HepG2 (cell line): ENCODE results near the gene MBLAC1. TPM values are rescaled to one million over a fixed set of nuclear protein-coding genes. Genes with fewer than 3 reads are reported as not detected.
A peak's percentile ranks its signal among the peaks of the same experiment; 100 is the strongest.

Experiments
- DPF2 ChIP-seq: sonication (generic); formaldehyde crosslinking; IDR thresholded peaks from 2 replicates; pipeline ENCODE4 v1.4.0; 2020; ENCODE audit warnings: mild to moderate bottlenecking, low read depth, missing genetic modification reagents, borderline replicate concordance
- ETV5 ChIP-seq: IDR thresholded peaks from 2 replicates; pipeline ENCODE4 v1.6.1; 2018; ENCODE audit warnings: missing biosample characterization, missing genetic modification reagents, inconsistent platforms, borderline replicate concordance
- GLI4 ChIP-seq: sonication (generic); formaldehyde crosslinking; IDR thresholded peaks from 2 replicates; pipeline ENCODE4 v1.5.1; 2020; ENCODE audit warnings: missing genetic modification reagents, mild to moderate bottlenecking, moderate library complexity, borderline replicate concordance
- HDAC6 ChIP-seq: fragments of 200-600 bp; sonication (generic); IDR thresholded peaks from 2 replicates; pipeline ENCODE4 v1.7.0; 2017; ENCODE audit warnings: mild to moderate bottlenecking, antibody characterized with exemption, low read length, low read depth
- KLF9 ChIP-seq: IDR thresholded peaks from 2 replicates; pipeline ENCODE4 v1.6.1; 2016; ENCODE audit warnings: low read depth
- MYC ChIP-seq: sonication (generic); formaldehyde crosslinking; IDR thresholded peaks from 2 replicates; pipeline ENCODE4 v1.9.0; 2021; ENCODE audit warnings: missing genetic modification reagents, borderline replicate concordance
- NFIB ChIP-seq: sonication (generic); formaldehyde crosslinking; IDR thresholded peaks from 2 replicates; pipeline ENCODE4 v1.9.0; 2021; ENCODE audit warnings: missing genetic modification reagents, mild to moderate bottlenecking, borderline replicate concordance
- NR2C2 ChIP-seq: sonication (generic); formaldehyde crosslinking; IDR thresholded peaks from 2 replicates; pipeline ENCODE4 v1.4.0; 2020; ENCODE audit warnings: missing genetic modification reagents, mild to moderate bottlenecking, moderate library complexity, borderline replicate concordance
- NR2F2 ChIP-seq: IDR thresholded peaks from 2 replicates; pipeline ENCODE4 v1.6.1; 2012; ENCODE audit warnings: low read depth, inconsistent platforms, borderline replicate concordance
- SP2 ChIP-seq: sonication (generic); formaldehyde crosslinking; IDR thresholded peaks from 2 replicates; pipeline ENCODE4 v1.5.1; 2020; ENCODE audit warnings: mild to moderate bottlenecking, missing genetic modification reagents
- ZFP37 ChIP-seq: sonication (generic); formaldehyde crosslinking; IDR thresholded peaks from 2 replicates; pipeline ENCODE4 v1.4.0; 2020; ENCODE audit warnings: missing genetic modification reagents, borderline replicate concordance
- ZNF121 ChIP-seq: sonication (generic); formaldehyde crosslinking; IDR thresholded peaks from 2 replicates; pipeline ENCODE4 v1.5.0; 2020; ENCODE audit warnings: mild to moderate bottlenecking, missing genetic modification reagents
- ZNF331 ChIP-seq: sonication (generic); formaldehyde crosslinking; IDR thresholded peaks from 2 replicates; pipeline ENCODE4 v1.4.0; 2020; ENCODE audit warnings: missing genetic modification reagents
- ZNF746 ChIP-seq: sonication (generic); formaldehyde crosslinking; IDR thresholded peaks from 2 replicates; pipeline ENCODE4 v1.8.0; 2022; ENCODE audit warnings: mild to moderate bottlenecking, missing genetic modification reagents
- ZNF816 ChIP-seq: sonication (generic); formaldehyde crosslinking; IDR thresholded peaks from 2 replicates; pipeline ENCODE4 v1.8.0; 2022; ENCODE audit warnings: missing genetic modification reagents, mild to moderate bottlenecking, borderline replicate concordance
- ZSCAN22 ChIP-seq: sonication (generic); formaldehyde crosslinking; IDR thresholded peaks from 2 replicates; pipeline ENCODE4 v1.4.0; 2020; ENCODE audit warnings: mild to moderate bottlenecking, missing genetic modification reagents
- ZSCAN25 ChIP-seq: sonication (generic); formaldehyde crosslinking; IDR thresholded peaks from 2 replicates; pipeline ENCODE4 v1.8.0; 2022; ENCODE audit warnings: mild to moderate bottlenecking, missing genetic modification reagents
- polyA plus RNA-seq, 8 experiments: library from polyadenylated mRNA; depleted of rRNA in 3 of 8; stranded (reverse) in 7 of 8; unstranded in 1 of 8; fragments of >200 nt; fragmentation: Illumina TruSeq in 4 of 8; extraction: Trizol in 4 of 8; gene quantifications; 2 replicates each; pipeline versions ENCODE4 v1.2.1 to v1.2.3, GENCODE V29; 2011 to 2016; ENCODE audit warnings: low read depth in 4 of 8, missing spikeins in 1 of 8, mixed read lengths in 1 of 8; ENCODE audit not compliant: insufficient read depth in 1 of 8
- total RNA-seq, 5 experiments: library from RNA; depleted of rRNA; stranded (reverse); fragments of >200 nt; fragmentation: Illumina TruSeq; extraction: Trizol; gene quantifications; 2 replicates each; pipeline ENCODE4 v1.2.3, GENCODE V29; 2016; ENCODE audit warnings: low read depth in 1 of 5
- TF ChIP-seq, protein P1 (sequence below): sonication (generic); formaldehyde crosslinking; IDR thresholded peaks from 2 replicates; pipeline ENCODE4 v1.5.1; 2020; ENCODE audit warnings: mild to moderate bottlenecking, moderate library complexity, missing genetic modification reagents
- TF ChIP-seq, protein P2 (sequence below): IDR thresholded peaks from 2 replicates; pipeline ENCODE4 v1.6.1; 2016; ENCODE audit warnings: mild to moderate bottlenecking
- TF ChIP-seq, protein P3 (sequence below): sonication (generic); formaldehyde crosslinking; IDR thresholded peaks from 2 replicates; pipeline ENCODE4 v1.4.0; 2020; ENCODE audit warnings: missing genetic modification reagents
- TF ChIP-seq, protein P4 (sequence below): IDR thresholded peaks from 2 replicates; pipeline ENCODE4 v1.6.1; 2016; ENCODE audit warnings: low read depth

MBLAC1 gene
- total and polyA plus RNA-seq, 2 of the 13 experiments (the other 11 are each of a cell fraction or from before 2014, with no cell fraction given): 0.79 to 2.1 TPM

DNA sequence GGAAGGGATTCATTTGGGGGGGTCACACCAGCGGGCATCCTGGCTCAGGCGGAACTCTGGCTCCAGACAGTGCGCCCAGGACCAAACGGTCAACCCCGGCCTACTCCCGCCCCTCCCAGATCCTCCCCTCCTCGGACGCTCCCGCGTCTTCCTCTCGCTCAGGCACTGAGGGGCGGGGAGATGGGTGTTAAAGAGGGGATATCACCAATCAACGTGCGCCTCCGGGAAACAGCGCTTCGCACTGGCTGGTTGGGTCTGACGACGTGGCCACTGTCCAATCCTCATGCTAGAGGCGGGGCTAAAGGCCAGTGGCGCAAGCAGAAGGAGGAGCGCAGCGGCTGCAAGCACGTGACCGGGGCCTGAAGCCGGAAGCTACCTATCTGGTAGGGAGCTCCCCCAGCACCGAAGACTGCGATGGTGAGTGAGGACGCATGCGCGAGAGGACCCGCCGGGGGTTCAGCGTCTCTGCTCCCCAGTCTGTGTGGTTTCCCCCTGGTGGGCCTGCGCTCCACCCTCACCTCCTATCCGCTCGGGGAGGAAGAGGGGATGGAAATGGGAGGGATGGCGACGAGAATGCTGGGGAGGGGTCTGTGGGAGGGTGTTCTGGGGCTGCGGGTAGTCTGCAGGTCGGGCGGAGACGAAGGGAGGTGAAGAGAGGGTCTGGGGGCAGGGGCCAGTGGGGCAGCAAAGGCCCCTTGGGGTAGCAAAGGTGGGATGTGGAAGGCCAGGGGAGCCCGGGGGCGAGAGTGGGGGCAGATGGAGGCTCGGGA is 22.0 kb downstream of the MBLAC1 start, which contains the start of gene LAMTOR4 (continued):
- TF ChIP-seq MYC (CRISPR knock-in tag) (peak; percentile 75; the same call in 1 of the 2 replicates), NFIB (no peak), ZSCAN22 (CRISPR knock-in tag) (no peak), ZNF331 (CRISPR knock-in tag) (peak; percentile 33; the same call in 1 of the 2 replicates), ZFP37 (CRISPR knock-in tag) (0 out of 2 replicates have a peak, but pooled peaks have one; percentile 66), NR2C2 (CRISPR knock-in tag) (no peak), ZNF746 (0 out of 2 replicates have a peak, but pooled peaks have one; percentile 40), ZNF816 (CRISPR knock-in tag) (no peak), DPF2 (CRISPR knock-in tag) (peak; percentile 13; the same call in 1 of the 2 replicates), HDAC6 (no peak), ZNF121 (CRISPR knock-in tag) (no peak), KLF9 (0 out of 2 replicates have a peak, but pooled peaks have one; percentile 63), SP2 (CRISPR knock-in tag) (peak; percentile 95), ZSCAN25 (CRISPR knock-in tag) (peak; percentile 58; the same call in 1 of the 2 replicates), GLI4 (CRISPR knock-in tag) (peak; percentile 60; the same call in 1 of the 2 replicates), NR2F2 (no peak), ETV5 (CRISPR knock-in tag) (peak; percentile 94)
- TF ChIP-seq, protein P1, sequence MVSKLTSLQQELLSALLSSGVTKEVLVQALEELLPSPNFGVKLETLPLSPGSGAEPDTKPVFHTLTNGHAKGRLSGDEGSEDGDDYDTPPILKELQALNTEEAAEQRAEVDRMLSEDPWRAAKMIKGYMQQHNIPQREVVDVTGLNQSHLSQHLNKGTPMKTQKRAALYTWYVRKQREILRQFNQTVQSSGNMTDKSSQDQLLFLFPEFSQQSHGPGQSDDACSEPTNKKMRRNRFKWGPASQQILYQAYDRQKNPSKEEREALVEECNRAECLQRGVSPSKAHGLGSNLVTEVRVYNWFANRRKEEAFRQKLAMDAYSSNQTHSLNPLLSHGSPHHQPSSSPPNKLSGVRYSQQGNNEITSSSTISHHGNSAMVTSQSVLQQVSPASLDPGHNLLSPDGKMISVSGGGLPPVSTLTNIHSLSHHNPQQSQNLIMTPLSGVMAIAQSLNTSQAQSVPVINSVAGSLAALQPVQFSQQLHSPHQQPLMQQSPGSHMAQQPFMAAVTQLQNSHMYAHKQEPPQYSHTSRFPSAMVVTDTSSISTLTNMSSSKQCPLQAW (CRISPR knock-in tag): 0 out of 2 replicates have a peak, but pooled peaks have one; percentile 45
- TF ChIP-seq, protein P2, sequence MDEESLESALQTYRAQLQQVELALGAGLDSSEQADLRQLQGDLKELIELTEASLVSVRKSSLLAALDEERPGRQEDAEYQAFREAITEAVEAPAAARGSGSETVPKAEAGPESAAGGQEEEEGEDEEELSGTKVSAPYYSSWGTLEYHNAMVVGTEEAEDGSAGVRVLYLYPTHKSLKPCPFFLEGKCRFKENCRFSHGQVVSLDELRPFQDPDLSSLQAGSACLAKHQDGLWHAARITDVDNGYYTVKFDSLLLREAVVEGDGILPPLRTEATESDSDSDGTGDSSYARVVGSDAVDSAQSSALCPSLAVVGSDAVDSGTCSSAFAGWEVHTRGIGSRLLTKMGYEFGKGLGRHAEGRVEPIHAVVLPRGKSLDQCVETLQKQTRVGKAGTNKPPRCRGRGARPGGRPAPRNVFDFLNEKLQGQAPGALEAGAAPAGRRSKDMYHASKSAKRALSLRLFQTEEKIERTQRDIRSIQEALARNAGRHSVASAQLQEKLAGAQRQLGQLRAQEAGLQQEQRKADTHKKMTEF: peak; percentile 60; the same call in 1 of the 2 replicates
- TF ChIP-seq, protein P3, sequence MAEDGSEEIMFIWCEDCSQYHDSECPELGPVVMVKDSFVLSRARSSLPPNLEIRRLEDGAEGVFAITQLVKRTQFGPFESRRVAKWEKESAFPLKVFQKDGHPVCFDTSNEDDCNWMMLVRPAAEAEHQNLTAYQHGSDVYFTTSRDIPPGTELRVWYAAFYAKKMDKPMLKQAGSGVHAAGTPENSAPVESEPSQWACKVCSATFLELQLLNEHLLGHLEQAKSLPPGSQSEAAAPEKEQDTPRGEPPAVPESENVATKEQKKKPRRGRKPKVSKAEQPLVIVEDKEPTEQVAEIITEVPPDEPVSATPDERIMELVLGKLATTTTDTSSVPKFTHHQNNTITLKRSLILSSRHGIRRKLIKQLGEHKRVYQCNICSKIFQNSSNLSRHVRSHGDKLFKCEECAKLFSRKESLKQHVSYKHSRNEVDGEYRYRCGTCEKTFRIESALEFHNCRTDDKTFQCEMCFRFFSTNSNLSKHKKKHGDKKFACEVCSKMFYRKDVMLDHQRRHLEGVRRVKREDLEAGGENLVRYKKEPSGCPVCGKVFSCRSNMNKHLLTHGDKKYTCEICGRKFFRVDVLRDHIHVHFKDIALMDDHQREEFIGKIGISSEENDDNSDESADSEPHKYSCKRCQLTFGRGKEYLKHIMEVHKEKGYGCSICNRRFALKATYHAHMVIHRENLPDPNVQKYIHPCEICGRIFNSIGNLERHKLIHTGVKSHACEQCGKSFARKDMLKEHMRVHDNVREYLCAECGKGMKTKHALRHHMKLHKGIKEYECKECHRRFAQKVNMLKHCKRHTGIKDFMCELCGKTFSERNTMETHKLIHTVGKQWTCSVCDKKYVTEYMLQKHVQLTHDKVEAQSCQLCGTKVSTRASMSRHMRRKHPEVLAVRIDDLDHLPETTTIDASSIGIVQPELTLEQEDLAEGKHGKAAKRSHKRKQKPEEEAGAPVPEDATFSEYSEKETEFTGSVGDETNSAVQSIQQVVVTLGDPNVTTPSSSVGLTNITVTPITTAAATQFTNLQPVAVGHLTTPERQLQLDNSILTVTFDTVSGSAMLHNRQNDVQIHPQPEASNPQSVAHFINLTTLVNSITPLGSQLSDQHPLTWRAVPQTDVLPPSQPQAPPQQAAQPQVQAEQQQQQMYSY (CRISPR knock-in tag): peak; percentile 60; the same call in 1 of the 2 replicates
- TF ChIP-seq, protein P4, sequence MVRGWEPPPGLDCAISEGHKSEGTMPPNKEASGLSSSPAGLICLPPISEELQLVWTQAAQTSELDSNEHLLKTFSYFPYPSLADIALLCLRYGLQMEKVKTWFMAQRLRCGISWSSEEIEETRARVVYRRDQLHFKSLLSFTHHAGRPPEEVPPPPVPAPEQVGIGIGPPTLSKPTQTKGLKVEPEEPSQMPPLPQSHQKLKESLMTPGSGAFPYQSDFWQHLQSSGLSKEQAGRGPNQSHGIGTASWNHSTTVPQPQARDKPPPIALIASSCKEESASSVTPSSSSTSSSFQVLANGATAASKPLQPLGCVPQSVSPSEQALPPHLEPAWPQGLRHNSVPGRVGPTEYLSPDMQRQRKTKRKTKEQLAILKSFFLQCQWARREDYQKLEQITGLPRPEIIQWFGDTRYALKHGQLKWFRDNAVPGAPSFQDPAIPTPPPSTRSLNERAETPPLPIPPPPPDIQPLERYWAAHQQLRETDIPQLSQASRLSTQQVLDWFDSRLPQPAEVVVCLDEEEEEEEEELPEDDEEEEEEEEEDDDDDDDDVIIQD (CRISPR knock-in tag): 0 out of 2 replicates have a peak, but pooled peaks have one; percentile 24
